Caki2 (cell line): ENCODE data around the gene CD4. TPM values are rescaled to one million over a fixed set of nuclear protein-coding genes. Genes with fewer than 3 reads are reported as not detected.
"Not testable (repeated sequence)": the region's sequence is repeated elsewhere in the genome, so short reads cannot be mapped to it uniquely, and the experiment has no call there.

Source experiments
- DNase-seq: peaks from one replicate; pipeline ENCODE4 v3.0.0-alpha.2; 2015; ENCODE audit warnings: low read depth
- in situ Hi-C: cut with HindIII; loops from 2 replicates; pipeline ENCODE4 v1.10.0; 2016; ENCODE audit warnings: low sequenced_read_pairs, low pct_unique_long_range_greater_than_20kb, mixed read lengths
- total RNA-seq: library from RNA; depleted of rRNA; stranded (reverse); fragments of >200 nt; shearing (Covaris generic); gene quantifications from 2 replicates; pipeline ENCODE4 v1.2.3, GENCODE V29; 2014; ENCODE audit warnings: low replicate concordance; rRNA removed

CD4 gene
- total RNA-seq, 1 experiment from 2014 or later, result not detected

- in situ Hi-C loops, result no loop called here
- DNase-seq, result peak; percentile 79
Observed at GRCh38 chr12:6869049-6870021, 80.0 kb downstream of the CD4 start.

DNA sequence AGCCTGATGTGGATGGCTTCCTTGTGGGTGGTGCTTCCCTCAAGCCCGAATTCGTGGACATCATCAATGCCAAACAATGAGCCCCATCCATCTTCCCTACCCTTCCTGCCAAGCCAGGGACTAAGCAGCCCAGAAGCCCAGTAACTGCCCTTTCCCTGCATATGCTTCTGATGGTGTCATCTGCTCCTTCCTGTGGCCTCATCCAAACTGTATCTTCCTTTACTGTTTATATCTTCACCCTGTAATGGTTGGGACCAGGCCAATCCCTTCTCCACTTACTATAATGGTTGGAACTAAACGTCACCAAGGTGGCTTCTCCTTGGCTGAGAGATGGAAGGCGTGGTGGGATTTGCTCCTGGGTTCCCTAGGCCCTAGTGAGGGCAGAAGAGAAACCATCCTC lies 81.0 kb downstream of the CD4 start:
- DNase-seq, in situ Hi-C loops: not testable (repeated sequence)

Other genes starting within 250 kb of the CD4 start
- gene IFFO1, start 233.5 kb upstream of the CD4 start, total RNA-seq, result 15.3 and 15.9 TPM in 2 replicates
- 24.8 and 56.0 TPM in 2 replicates for gene NOP2, start 221.2 kb upstream of the CD4 start, total RNA-seq
- 122 and 157 TPM in 2 replicates for gene CHD4, start 182.1 kb upstream of the CD4 start, total RNA-seq
- not detected in 2 replicates for gene LPAR5, start 153.6 kb upstream of the CD4 start, total RNA-seq
- 1.9 TPM in 1 of 2 replicates, not detected in the other for gene ACRBP, start 142.1 kb upstream of the CD4 start, total RNA-seq
- 23.2 and 35.3 TPM in 2 replicates for gene ING4, start 126.4 kb upstream of the CD4 start, total RNA-seq
- 23.8 and 26.5 TPM in 2 replicates for gene ZNF384, start 100.2 kb upstream of the CD4 start, total RNA-seq
- gene PIANP, start 88.7 kb upstream of the CD4 start, total RNA-seq, result not detected in 2 replicates
- 135 and 145 TPM in 2 replicates for gene COPS7A, start 65.5 kb upstream of the CD4 start, total RNA-seq
- 274 and 316 TPM in 2 replicates for gene MLF2, start 36.4 kb upstream of the CD4 start, total RNA-seq
- 286 and 317 TPM in 2 replicates for gene PTMS, start 23.2 kb upstream of the CD4 start, total RNA-seq
- not detected in 2 replicates for gene LAG3, start 17.0 kb upstream of the CD4 start, total RNA-seq
- 10.0 and 15.9 TPM in 2 replicates for gene GPR162, start 32.3 kb downstream of the CD4 start, total RNA-seq
- gene P3H3, start 38.9 kb downstream of the CD4 start, total RNA-seq, result 70.9 and 93.3 TPM in 2 replicates
- 0.14 and 0.46 TPM in 2 replicates for gene GNB3, start 51.4 kb downstream of the CD4 start, total RNA-seq
- gene CDCA3, start 61.8 kb downstream of the CD4 start, total RNA-seq, result 136 and 216 TPM in 2 replicates
- 171 and 174 TPM in 2 replicates for gene USP5, start 62.6 kb downstream of the CD4 start, total RNA-seq
- gene TPI1, start 78.0 kb downstream of the CD4 start, total RNA-seq, result 3,126 and 3,575 TPM in 2 replicates
- 63.0 and 79.5 TPM in 2 replicates for gene SPSB2, start 83.8 kb downstream of the CD4 start, total RNA-seq
- gene LRRC23, start 115.3 kb downstream of the CD4 start, total RNA-seq, result 25.4 and 37.8 TPM in 2 replicates
- 91.9 and 127 TPM in 2 replicates for gene ENO2, start 125.1 kb downstream of the CD4 start, total RNA-seq
- 0.84 and 2.8 TPM in 2 replicates for gene ATN1, start 138.4 kb downstream of the CD4 start, total RNA-seq
- gene RNU7-1, start 154.3 kb downstream of the CD4 start, total RNA-seq, result not detected in 2 replicates
- 105 and 107 TPM in 2 replicates for gene C12orf57, start 154.5 kb downstream of the CD4 start, total RNA-seq
- 28.3 and 30.2 TPM in 2 replicates for gene PTPN6, start 161.8 kb downstream of the CD4 start, total RNA-seq
- 458 and 488 TPM in 2 replicates for gene PHB2, start 181.1 kb downstream of the CD4 start, total RNA-seq
- 43.4 and 93.6 TPM in 2 replicates for gene EMG1, start 181.4 kb downstream of the CD4 start, total RNA-seq
- 19.5 and 26.3 TPM in 2 replicates for gene LPCAT3, start 228.9 kb downstream of the CD4 start, total RNA-seq